Measurements from ENCODE around the gene ATP8A2. TPM values are rescaled to one million over a fixed set of nuclear protein-coding genes. Genes with fewer than 3 reads are reported as not detected.

Gene ATP8A2
- total and polyA plus RNA-seq, 9 of the 15 experiments (the other 6 are each of a cell fraction or from before 2014, with no cell fraction given), result under 0.01 to 0.33 (median 0.06) TPM; not detected in 4

- Histone ChIP-seq H3K36me3 (ENCODE audit: control insufficient read depth, insufficient read depth, low read length) (no peaks in the 10 kb centered on the region), H4K20me1 (replicated peaks; ENCODE audit: control insufficient read depth, insufficient read depth, low read length) (no peaks in the 10 kb centered on the region), H3K4me1 (replicated peaks in 1 of 2; ENCODE audit: control insufficient read depth in 2 of 2, insufficient read depth in 2 of 2, low read length in 2 of 2) (no peaks in the 10 kb centered on the region), H3K27ac (ENCODE audit: extremely low read depth, low read depth, low read length) (no peak overlapping the region), H3K4me3 (no peak overlapping the region), H2AFZ (ENCODE audit: low read depth, low read length) (no peak overlapping the region), H3K9me3 (replicated peaks; ENCODE audit: control insufficient read depth, insufficient read depth, low read depth, low read length) (no peaks in the 10 kb centered on the region), H3K27me3 (ENCODE audit: control insufficient read depth in 2 of 2, insufficient read depth in 2 of 2, low read length in 2 of 2) (peaks cover 2 to 27% of the 10 kb centered on the region in 2 experiments; a peak in 3 of 5 replicates), H3K79me2 (ENCODE audit: control insufficient read depth, insufficient read depth, low read length) (no peaks in the 10 kb centered on the region), H3K9ac (ENCODE audit: insufficient read depth in 1 of 2, low read depth in 2 of 2, low read length in 2 of 2) (no peak overlapping the region), H3K4me2 (ENCODE audit: insufficient read depth, low read length) (no peak overlapping the region), H3K9me1 (ENCODE audit: control insufficient read depth, insufficient read depth, low read length) (no peaks in the 10 kb centered on the region)
- POLR2A ChIA-PET, result interaction anchor here (0.6 kb wide), 1 partner anchor 1246 kb away, joined by 4 read pairs; no protein-coding TSS in a partner anchor
- ATAC-seq (no peak), DNase-seq (ENCODE audit: extremely low read depth in 1 of 4, low spot score in 3 of 4) (no peak), FAIRE-seq (no peak)
- WGBS (ENCODE audit: insufficient coverage, low coverage, missing lambda C conversion rate), result 0% methylated on average over 3 of the region's 7 CpGs
- intact Hi-C loops (cut with micrococcal nuclease), result no loop called here
- no TSS peak for BruUV-seq (replicated peaks)
- TF ChIP-seq PTRF (tag; IDR thresholded peaks at IDR 0.05) (no peak), ZBTB33 (CRISPR knock-in tag; IDR thresholded peaks at IDR 0.05) (no peak), ZNF785 (CRISPR knock-in tag; IDR thresholded peaks at IDR 0.05) (no peak), ZKSCAN1 (IDR thresholded peaks at IDR 0.05; ENCODE audit: low read depth, low read length) (no peak), ZNF75A (CRISPR knock-in tag; IDR thresholded peaks at IDR 0.05) (no peak), PHF8 (IDR thresholded peaks at IDR 0.05; ENCODE audit: borderline replicate concordance, low read length) (no peak), FIP1L1 (IDR thresholded peaks at IDR 0.05; ENCODE audit: low read depth, low read length, poor library complexity, severe bottlenecking) (no peak), HMG20B (CRISPR knock-in tag; IDR thresholded peaks at IDR 0.05) (no peak), TBP (optimal IDR thresholded peaks at IDR 0.05; ENCODE audit: low read depth, low read length) (no peak), ZNF143 (CRISPR knock-in tag; IDR thresholded peaks at IDR 0.05) (no peak)
- TF ChIP-seq, protein P1, sequence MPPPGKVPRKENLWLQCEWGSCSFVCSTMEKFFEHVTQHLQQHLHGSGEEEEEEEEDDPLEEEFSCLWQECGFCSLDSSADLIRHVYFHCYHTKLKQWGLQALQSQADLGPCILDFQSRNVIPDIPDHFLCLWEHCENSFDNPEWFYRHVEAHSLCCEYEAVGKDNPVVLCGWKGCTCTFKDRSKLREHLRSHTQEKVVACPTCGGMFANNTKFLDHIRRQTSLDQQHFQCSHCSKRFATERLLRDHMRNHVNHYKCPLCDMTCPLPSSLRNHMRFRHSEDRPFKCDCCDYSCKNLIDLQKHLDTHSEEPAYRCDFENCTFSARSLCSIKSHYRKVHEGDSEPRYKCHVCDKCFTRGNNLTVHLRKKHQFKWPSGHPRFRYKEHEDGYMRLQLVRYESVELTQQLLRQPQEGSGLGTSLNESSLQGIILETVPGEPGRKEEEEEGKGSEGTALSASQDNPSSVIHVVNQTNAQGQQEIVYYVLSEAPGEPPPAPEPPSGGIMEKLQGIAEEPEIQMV (tag; conservative IDR thresholded peaks at IDR 0.05; ENCODE audit: low read depth), result no peak
- TF ChIP-seq, protein P2, sequence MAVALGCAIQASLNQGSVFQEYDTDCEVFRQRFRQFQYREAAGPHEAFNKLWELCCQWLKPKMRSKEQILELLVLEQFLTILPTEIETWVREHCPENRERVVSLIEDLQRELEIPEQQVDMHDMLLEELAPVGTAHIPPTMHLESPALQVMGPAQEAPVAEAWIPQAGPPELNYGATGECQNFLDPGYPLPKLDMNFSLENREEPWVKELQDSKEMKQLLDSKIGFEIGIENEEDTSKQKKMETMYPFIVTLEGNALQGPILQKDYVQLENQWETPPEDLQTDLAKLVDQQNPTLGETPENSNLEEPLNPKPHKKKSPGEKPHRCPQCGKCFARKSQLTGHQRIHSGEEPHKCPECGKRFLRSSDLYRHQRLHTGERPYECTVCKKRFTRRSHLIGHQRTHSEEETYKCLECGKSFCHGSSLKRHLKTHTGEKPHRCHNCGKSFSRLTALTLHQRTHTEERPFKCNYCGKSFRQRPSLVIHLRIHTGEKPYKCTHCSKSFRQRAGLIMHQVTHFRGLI (CRISPR knock-in tag; IDR thresholded peaks at IDR 0.05), result no peak
- CTCF ChIA-PET (ENCODE audit: low intra/inter-chr PET ratio), result no interaction called here
- in situ Hi-C loops (cut with MboI), result no loop called here
These were observed 601.8 kb downstream of the ATP8A2 start for GRCh38 chr13:25973576-25973975.

Data from K562 (cell line).